Measurements from ENCODE around the gene OTOS.

The OTOS gene

DNA sequence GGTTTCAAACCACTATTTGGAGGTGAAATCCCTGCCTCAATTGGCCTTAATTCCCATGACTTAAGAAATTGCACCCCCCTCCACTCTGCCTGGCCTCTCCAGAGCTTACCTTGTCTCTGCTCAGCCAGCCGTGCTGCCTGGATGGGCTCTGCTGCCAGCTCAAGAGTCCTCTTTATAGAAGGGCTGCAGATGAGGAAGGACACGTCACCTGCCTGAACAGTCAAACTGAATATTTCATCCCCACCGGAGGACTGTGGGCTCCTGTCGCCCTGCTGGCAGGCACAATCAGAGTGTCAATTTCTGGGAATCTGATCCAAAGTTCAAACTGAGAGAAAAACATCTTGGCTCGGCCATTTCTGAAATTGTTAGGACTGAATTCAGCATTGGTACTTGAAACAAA lies at the start of gene OTOS:
TSS of gene OTOS (minus strand) at position 148 of the 400 bp plus-strand sequence. CDS start 332 bp downstream, outside the sequence.
- DNase-seq (ENCODE audit: low read depth in 1 of 2, low spot score in 1 of 2): no peak
- TF ChIP-seq JUND (IDR thresholded peaks at IDR 0.05; ENCODE audit: low read depth): no peak
- in situ Hi-C loops (cut with HindIII; ENCODE audit: low pct_unique_long_range_greater_than_20kb, low sequenced_read_pairs): no loop called here

DNA sequence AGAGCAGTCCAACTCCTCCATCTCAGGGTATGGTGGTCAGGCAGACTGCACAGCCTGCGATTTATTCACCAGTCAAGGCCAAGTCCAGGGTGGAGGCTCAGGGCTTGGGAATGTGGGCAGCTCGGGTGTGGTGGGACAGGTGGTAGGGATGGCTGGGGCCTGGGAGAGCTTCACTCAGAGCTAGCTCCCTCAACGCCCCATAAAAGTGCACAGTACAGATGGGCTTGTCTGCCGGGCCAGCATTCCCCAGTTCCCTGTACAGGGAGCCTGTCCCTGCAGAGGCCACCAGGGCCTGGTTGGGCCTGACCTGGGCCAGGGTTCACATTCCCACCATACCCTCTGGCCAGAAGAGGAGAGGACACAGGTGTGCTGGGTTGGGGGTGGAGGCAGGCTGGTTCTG lies 49.2 kb upstream of the OTOS start:
- in situ Hi-C loops (cut with HindIII; ENCODE audit: low pct_unique_long_range_greater_than_20kb, low sequenced_read_pairs): no loop called here
- DNase-seq (ENCODE audit: low read depth in 1 of 2, low spot score in 1 of 2): no peak
- no peak for TF ChIP-seq JUND (IDR thresholded peaks at IDR 0.05; ENCODE audit: low read depth)

DNA sequence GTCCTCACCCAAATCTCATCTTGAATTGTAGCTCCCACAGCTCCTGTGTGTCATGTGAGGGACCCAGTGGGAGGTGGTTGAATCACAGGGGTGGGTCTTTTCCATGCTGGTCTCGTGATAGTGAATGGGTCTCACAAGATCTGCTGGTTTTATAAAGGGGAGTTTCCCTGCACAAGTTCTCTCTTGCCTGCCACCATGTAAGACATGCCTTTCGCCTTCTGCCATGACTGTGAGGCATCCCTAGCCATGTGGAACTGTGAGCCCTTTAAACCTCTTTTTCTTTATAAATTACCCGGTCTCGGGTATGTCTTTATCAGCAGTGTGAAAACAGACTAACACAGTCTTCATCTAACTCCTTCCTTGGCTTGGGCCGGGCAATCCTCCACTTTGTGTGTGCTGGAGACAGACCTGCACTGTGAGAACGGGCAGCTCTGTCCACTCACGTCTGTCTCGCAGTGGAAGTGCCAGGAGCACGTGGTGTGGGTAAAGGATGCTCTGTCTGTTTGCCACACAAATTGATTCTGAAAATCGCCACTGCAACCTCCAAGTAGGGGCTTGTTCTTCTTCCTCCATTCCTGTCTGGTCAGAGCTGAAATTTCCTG lies 47.6 kb upstream of the OTOS start:
- in situ Hi-C loops (cut with HindIII; ENCODE audit: low pct_unique_long_range_greater_than_20kb, low sequenced_read_pairs): no loop called here
- TF ChIP-seq JUND (IDR thresholded peaks at IDR 0.05; ENCODE audit: low read depth): no peak
- DNase-seq (ENCODE audit: low read depth in 1 of 2, low spot score in 1 of 2): no peak

DNA sequence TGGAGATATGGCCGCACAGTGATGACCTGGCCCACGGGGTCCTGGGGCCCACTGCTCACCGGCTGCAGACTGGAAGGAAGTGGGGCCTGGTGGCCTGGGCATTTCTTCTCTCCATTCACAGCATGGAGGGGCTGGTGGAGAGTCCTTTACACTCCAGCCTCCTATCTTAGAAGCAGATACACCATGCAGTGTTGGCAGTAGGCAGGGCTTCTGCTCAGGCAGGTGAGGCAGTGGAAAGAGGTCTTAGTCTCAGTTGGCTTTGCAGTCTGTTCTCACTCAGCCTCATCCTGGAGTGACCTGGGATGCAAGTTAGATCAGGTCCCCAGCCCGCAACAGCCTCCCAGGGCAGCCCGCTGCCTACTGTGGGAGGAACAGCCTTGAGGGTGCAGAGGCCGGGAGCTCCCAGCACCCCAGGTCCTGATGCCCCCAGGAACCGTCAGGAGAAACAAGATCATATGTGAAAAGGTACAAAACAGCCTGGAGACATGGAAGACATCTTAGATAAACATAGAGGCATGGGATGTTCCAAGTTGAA lies 45.8 kb upstream of the OTOS start:
- TF ChIP-seq JUND (IDR thresholded peaks at IDR 0.05; ENCODE audit: low read depth): no peak
- no peak for DNase-seq (ENCODE audit: low read depth in 1 of 2, low spot score in 1 of 2)
- in situ Hi-C loops (cut with HindIII; ENCODE audit: low pct_unique_long_range_greater_than_20kb, low sequenced_read_pairs): no loop called here

DNA sequence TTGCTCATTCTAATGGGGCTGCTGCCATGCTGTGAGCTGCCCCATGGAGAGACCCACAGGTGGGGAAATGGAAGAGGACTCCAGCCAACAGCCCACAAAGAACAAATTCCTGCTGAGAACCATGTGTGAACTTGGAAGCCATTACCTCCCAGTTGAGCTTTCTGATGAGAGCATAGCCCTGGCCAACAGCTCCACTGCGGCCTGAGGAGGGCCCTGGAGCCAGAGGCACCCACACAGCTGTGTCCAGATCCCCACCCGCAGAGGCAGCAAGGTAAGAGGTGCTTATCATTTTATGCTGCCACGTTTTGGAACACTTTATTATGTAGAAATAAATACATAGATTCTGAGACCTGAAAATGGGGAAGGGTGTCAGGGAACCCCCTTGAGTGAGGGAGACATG lies 44.2 kb upstream of the OTOS start:
- TF ChIP-seq JUND (IDR thresholded peaks at IDR 0.05; ENCODE audit: low read depth): no peak
- in situ Hi-C loops (cut with HindIII; ENCODE audit: low pct_unique_long_range_greater_than_20kb, low sequenced_read_pairs): no loop called here
- DNase-seq (ENCODE audit: low read depth in 1 of 2, low spot score in 1 of 2): no peak

DNA sequence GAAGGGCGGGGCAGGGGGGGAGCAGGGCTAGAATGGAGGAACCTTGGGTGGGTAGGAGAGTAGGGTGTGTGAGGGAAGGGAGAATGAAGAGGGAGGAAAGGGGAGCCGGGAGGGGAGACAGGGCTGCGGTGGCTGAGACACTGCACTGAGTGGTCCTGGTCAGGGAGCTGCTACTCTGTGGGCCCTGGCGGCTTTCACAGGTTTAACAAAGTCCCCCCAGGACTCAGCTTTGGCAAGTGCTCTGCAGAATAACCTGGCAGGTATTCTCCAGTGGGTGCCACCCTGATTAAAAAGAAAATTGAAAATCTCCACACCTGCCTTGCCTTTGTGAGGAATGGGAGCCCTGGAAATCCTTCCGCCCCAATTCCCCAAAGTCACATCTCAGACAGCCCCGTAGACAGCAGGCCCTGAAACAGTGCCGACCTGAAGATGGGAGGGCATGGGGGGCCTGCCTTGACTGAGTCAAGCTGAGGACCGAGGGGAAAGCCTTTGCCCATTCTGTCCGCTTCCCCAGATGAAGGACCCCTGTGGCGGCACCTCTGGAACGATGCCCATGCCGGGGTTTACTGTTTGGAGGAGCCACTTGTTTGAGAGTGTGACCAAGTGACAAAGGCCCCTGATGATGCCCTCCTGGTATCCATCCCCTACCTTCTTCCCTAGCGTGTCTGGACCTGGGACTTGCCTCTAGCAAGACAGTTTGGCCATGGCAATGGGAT lies 43.6 kb upstream of the OTOS start:
- in situ Hi-C loops (cut with HindIII; ENCODE audit: low pct_unique_long_range_greater_than_20kb, low sequenced_read_pairs): no loop called here
- TF ChIP-seq JUND (IDR thresholded peaks at IDR 0.05; ENCODE audit: low read depth): no peak
- no peak for DNase-seq (ENCODE audit: low read depth in 1 of 2, low spot score in 1 of 2)

DNA sequence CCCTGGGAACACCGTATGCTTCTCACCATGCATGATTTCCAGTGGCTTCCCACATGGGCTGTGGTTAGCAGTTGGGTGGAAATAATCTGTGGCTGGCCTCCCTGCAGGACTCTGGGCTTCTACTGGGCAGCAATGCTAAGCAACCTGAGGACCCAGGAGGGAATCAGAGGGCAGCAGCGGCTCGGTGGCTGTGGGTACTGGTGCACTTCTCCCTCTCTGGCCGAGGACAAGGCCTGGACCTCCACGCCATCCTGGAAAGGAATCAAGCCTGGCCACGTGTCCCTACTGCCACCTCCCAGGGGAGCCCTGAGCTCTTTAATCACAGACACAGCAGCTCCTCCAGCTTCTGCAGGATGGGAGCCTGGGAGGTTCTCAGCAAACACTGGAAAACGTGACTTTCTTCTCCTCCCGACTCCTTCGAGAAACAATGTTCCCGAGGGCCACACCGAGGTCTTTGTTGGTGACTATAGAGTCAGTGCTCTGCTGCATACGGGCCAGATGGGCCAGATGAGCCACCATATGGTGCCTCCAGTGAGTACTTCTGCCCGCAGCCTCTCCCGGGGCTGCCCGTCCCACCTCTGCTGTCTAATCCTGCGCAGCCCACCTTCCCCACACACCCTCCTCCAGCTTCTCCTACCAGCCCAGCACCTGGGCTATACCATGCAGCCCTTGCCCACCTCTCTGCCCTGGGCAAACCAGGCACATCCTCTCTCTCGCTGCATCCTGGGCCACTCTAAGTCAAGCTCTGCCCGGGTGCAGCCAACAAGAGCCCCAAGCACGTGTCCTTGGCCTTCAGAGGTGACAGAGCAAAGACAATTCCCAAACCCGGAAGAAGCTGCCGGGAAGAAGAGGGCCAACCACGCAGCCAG lies 42.8 kb upstream of the OTOS start:
- DNase-seq (ENCODE audit: low read depth in 1 of 2, low spot score in 1 of 2): no peak
- no peak for TF ChIP-seq JUND (IDR thresholded peaks at IDR 0.05; ENCODE audit: low read depth)
- in situ Hi-C loops (cut with HindIII; ENCODE audit: low pct_unique_long_range_greater_than_20kb, low sequenced_read_pairs): no loop called here

DNA sequence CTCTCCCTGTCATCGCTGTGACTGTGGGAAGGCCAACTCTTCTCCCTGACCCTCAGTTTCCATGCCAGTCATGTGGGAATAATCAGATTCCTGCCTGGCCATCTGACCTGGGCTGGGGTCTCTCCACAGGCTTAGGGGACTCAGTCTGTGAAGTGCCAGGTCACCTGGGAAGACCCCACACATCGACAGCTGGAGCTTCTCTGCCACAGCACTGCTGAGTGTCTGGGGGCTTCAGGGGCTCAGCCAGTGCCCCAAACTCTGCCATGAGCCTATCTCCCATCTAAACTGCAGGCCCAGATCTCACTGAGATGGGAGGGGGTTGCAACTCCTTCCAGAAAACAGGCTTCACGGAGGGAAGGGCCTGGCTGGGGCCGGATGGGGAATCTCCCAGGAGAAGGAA lies 42.0 kb upstream of the OTOS start:
- no peak for TF ChIP-seq JUND (IDR thresholded peaks at IDR 0.05; ENCODE audit: low read depth)
- DNase-seq (ENCODE audit: low read depth in 1 of 2, low spot score in 1 of 2): no peak
- in situ Hi-C loops (cut with HindIII; ENCODE audit: low pct_unique_long_range_greater_than_20kb, low sequenced_read_pairs): no loop called here

DNA sequence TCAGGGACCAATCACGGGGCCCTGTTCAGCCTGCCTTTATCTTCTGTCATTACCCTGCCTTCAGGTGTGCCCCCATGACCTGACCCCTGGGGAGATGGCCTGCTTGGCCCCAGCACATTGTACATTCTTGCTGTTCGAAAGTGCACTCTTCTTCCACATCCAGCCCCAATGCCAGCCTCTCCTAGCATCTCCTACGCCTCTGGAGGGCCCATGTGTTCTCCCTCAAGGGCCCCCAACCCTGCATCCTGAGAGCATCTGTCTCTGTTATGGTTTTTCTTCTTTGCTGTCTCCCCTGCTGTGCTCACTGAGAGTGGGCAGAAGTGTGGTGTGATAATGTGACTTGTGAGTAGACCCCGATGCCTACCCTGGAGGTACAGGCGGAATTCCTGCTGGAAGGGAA lies 41.5 kb upstream of the OTOS start:
- no peak for DNase-seq (ENCODE audit: low read depth in 1 of 2, low spot score in 1 of 2)
- in situ Hi-C loops (cut with HindIII; ENCODE audit: low pct_unique_long_range_greater_than_20kb, low sequenced_read_pairs): no loop called here
- no peak for TF ChIP-seq JUND (IDR thresholded peaks at IDR 0.05; ENCODE audit: low read depth)

DNA sequence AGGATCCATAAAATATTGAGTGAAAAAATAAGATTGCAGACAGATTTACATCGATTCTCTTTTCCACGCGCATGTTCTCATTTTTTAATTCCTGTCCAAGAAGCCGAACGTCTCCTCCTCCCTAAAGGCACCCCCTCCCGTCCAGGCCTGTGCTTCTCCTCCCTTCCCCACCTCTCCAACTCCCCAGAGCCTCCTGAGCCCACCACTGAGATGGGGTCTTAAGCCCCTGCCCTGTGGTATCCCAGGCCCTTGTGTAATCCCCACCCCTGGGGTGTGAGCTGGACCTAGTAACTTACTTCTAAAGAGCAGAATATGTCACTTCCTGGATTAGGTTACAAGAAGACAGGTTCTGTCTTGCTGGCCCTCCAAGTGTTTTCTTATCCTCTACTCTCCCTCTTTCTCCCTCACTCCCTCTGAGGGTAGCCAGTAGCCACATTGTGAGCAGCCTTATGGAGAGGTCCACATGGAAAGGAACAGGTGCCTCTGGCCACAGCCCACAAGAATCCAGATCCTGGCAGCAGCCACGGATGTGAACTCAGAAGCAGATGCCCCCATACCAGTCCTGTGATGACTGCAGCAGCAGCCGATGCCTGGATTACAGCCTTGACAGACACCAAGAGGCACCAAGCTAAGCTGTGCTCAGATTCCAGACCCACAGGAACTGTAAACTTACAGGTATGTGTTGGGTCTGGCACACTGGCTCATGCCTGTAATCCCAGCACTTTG lies 39.6 kb upstream of the OTOS start:
- in situ Hi-C loops (cut with HindIII; ENCODE audit: low pct_unique_long_range_greater_than_20kb, low sequenced_read_pairs): no loop called here
- no peak for DNase-seq (ENCODE audit: low read depth in 1 of 2, low spot score in 1 of 2)
- no peak for TF ChIP-seq JUND (IDR thresholded peaks at IDR 0.05; ENCODE audit: low read depth)

DNA sequence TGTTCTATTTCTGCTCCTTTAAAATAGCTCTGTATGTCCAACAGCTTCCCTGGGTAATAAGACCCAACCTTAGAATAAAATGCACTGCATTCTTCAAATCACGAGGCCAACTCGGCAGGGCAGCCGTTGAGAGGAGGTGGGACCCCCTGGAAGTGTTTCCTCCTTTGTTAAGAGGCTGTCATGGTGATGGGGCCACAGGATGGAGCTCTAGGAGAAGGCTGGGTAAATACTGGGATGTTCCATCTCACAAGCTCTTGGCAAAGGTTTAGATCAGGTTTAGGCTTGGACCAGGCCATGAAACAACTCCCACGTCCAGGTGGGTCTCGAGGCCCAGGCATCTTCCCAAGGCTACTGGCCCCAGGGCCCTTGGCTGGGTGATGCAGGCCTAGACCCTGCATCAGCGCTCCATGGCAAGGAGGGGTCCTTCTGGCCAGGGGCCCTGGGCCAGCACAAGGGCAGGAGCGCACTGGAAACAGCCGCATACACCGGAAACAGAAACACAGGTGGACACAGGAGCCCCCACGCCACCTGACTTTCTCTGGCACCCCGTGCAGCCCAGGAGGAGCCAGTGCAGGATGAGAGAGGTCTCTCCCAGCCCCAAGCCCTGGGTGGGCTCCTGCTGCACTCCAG lies 38.8 kb upstream of the OTOS start:
- no peak for DNase-seq (ENCODE audit: low read depth in 1 of 2, low spot score in 1 of 2)
- no peak for TF ChIP-seq JUND (IDR thresholded peaks at IDR 0.05; ENCODE audit: low read depth)
- in situ Hi-C loops (cut with HindIII; ENCODE audit: low pct_unique_long_range_greater_than_20kb, low sequenced_read_pairs): no loop called here

DNA sequence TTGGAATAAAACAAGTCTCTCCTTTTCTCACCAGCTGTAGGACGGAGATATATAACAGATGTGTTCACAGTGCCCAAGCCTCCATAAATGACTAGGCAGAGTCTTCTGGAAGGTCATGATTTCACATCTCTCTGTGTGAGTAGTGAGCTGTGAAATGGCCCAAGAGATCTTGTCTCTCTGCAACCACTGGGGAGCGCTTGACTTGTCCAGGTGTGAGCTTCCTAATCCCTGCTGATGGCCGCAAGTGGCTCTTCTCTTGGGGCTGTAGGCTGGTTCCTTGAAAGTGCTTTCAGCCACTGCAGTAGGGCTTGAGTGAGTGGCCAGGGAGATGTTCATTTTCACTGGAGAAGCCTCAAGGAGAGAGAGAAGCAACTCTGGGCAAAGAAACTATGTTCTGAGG lies 38.1 kb upstream of the OTOS start:
- in situ Hi-C loops (cut with HindIII; ENCODE audit: low pct_unique_long_range_greater_than_20kb, low sequenced_read_pairs): no loop called here
- no peak for DNase-seq (ENCODE audit: low read depth in 1 of 2, low spot score in 1 of 2)
- TF ChIP-seq JUND (IDR thresholded peaks at IDR 0.05; ENCODE audit: low read depth): no peak
